WI38 (cell line): ENCODE results near the gene PIEZO1.

Experiments used
- H3K4me3 ChIP-seq: 2 replicates; pipeline ENCODE4 v1.5.1; 2011; ENCODE audit warnings: low read depth, mild to moderate bottlenecking, control low read depth, low read length
- CTCF ChIP-seq: IDR thresholded peaks from 2 replicates; pipeline ENCODE4 v1.5.1; 2012; ENCODE audit warnings: low read depth, mild to moderate bottlenecking, control low read depth, low read length

Gene PIEZO1

GRCh38 chr16:88759976-88760350, 25.1 kb downstream of the PIEZO1 start:
- TF ChIP-seq CTCF, result no peak
- no peak overlapping the region for H3K4me3 ChIP-seq

GRCh38 chr16:88759245-88759975, 25.6 kb downstream of the PIEZO1 start:
- no peak overlapping the region for H3K4me3 ChIP-seq

GRCh38 chr16:88758944-88759244, 26.1 kb downstream of the PIEZO1 start:
- TF ChIP-seq CTCF, result no peak
- H3K4me3 ChIP-seq, result no peak overlapping the region

More at GRCh38 chr16:88759245-88759975, 25.6 kb downstream of the PIEZO1 start:
- no peak for TF ChIP-seq CTCF

- no peak for TF ChIP-seq CTCF
- H3K4me3 ChIP-seq, result no peak overlapping the region
Observed at GRCh38 chr16:88758227-88758943, 26.6 kb downstream of the PIEZO1 start.

GRCh38 chr16:88755745-88756443, 29.1 kb downstream of the PIEZO1 start:
- H3K4me3 ChIP-seq, result no peak overlapping the region

GRCh38 chr16:88754912-88755744, 29.9 kb downstream of the PIEZO1 start:
- peak overlapping the region; percentile 5; the same call in 1 of the 2 replicates for H3K4me3 ChIP-seq
- TF ChIP-seq CTCF, result peak; percentile 29; the same call in 1 of the 2 replicates

More at GRCh38 chr16:88755745-88756443, 29.1 kb downstream of the PIEZO1 start:
- TF ChIP-seq CTCF, result no peak
